AML-193 (cell line): Measurements from ENCODE around the gene PROS1.

ENCODE experiments used
- DNase-seq, 2 experiments: peaks; one replicate each; lab custom pipeline; 2025; lab: John Stamatoyannopoulos, UW

Gene PROS1

GRCh38 chr3:93973131-93974126 is at the start of gene PROS1:
TSS of gene PROS1 (minus strand) at chr3:93973896. CDS start at chr3:93973749, 147 bp downstream.
- DNase-seq = peak; percentile 81 to 86

DNA sequence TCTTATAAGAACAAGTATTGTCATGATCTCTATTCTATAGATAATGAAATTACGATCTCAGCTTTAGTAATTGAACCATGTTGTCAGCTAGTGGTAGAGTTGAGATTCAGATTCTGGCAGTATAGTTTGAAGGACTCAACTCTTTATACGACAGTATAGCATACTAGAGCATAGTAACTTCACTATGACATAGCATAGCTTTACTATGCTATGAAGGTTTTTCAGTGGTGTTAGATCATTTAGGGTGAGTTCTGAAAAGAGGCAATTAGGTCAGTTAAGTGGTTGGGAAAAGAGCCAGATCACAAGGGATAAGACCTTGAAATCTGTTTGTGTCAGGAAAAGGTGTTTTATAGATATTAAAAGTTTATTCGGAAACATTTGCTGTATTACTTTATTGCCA is 46.6 kb upstream of the PROS1 start:
- no peak for DNase-seq

DNA sequence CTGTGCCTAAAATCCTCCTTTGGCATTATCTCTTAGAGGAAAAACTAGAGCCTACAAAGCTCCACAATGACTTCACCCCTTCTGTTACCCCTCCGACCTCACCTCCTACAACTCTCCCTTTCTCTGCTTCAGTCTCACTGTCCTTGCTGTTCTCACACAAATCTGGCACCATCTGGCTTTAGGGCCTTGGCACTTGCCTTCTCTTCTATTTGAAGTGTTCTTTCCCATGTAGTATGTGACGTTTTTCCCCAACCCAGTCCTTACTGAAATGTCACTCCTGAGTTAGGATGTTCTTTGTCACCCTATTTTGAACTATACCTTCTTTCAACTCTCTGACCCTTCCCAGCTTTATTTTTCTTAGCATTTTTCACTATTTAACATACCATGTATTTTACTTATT is 46.0 kb upstream of the PROS1 start:
- no peak for DNase-seq

DNA sequence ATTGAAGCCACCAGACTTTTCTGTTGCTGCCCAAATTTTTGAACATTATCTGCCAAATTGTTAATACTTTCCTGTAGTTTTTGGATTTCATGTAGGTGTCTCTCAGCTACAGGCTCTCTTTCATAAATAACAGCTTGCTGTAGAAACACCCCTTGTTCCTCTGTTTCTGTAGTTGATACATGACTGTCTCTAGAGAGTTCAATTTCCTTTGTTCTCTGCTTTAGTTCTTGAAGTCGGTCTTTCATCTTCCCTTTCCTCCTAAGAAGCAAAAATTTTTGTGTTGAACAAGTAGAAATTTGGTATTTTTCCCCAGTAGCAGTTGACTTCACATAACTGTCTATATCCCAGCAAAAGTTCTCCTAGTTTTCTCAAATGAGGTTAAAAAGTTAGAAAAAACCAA is 41.3 kb upstream of the PROS1 start:
- DNase-seq = no peak

DNA sequence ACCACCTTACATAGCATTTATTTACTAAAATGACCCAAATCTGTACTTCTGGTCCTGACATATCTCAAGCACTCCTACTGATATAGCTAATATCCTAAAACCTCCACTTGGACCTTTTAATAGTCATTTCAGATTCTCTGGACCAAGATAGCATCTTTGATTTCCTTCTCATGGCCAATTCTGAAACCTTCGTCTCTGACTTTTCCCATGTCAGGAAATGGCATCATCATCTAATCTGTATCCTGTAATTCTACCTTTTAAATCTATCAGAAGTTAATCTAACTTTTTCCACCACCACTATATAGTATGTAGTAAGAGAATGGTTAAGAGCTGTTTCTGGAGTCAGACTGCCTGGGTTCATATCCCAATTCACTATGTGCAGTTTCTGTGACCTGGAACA is 38.5 kb upstream of the PROS1 start:
- no peak for DNase-seq

GRCh38 chr3:94011233-94011711 is 37.6 kb upstream of the PROS1 start:
- peak; percentile 24 to 36 for DNase-seq

GRCh38 chr3:94009608-94010007 is 35.9 kb upstream of the PROS1 start:
- no peak for DNase-seq

DNA sequence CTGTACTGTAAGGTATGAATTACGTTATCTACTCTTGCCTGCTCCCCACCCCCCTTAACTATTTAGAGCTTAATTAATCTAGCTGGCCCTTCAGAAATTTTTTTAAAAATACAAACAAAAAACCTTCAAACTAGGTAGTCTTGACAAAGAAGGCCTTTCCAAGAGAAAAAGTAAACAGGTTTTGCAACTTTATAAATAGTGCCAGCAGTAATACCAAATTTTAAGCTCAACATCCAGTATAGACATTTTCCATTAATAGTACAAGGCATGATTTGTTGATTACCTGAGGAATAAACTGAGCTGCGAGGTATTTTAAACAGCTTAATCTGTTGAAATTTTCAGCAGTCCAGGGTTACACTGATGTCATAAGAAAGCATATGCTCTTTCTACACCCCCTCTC is 34.6 kb upstream of the PROS1 start:
- DNase-seq = no peak

DNA sequence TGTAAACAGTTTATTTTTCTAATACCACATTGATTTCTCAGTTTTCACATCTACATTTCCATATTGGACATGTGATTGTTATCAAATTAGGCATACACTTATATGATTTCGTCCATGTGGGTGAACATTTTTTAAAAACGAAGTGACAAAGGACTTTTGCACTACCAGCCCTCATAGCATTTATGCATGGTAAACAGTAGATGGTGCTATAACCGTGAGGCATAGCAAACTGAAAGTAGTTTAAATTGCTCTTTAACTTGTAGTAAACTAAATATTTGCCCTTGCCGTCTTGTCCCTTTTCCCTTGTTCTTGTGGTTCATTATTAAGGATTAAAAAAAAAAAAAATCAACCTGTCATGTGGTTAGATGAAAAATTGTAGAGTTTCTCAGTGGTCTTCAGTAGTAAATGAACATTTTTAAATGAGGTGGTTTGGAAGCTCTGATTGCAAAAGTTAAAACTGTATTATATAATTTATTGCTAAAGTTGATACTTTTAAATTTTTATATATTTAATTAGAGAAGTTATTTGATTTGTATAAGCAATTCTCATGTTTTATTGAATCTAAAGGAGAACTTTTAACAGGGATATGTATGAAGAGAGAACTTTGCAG is 30.7 kb upstream of the PROS1 start:
- DNase-seq = peak; percentile 76 to 83

DNA sequence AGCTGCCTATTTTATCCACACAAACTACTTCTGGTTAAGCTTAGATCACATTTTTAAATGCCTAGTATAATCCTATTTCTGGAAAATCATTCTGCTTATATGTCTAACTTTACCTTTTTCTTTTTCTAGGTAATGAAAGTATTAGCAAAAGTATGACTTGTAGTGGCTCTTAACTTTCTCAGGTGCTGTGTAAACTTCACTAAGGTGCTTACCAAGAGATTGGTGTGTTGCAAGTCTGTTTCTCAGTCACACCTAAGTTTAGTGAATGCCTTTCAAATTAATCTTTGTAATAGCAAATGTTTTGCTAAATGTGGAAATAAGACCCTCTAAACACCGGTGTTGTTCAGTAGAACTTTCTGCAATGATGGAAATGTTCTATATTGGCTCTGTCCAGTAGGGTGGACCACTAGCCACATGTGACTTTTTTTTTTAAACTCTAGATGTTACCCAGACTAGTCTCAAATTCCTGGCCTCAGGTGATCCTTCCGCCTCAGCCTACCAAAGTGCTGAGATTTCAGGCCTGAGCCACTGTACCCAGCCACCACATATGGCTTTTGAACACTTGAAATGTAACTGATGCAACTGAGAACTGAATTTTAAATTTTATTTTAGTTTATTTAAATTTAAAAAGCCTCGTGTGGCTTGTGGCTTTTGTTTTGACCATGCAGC is 28.3 kb upstream of the PROS1 start:
- no peak for DNase-seq

GRCh38 chr3:94001191-94001590 is 27.5 kb upstream of the PROS1 start:
- DNase-seq = no peak

DNA sequence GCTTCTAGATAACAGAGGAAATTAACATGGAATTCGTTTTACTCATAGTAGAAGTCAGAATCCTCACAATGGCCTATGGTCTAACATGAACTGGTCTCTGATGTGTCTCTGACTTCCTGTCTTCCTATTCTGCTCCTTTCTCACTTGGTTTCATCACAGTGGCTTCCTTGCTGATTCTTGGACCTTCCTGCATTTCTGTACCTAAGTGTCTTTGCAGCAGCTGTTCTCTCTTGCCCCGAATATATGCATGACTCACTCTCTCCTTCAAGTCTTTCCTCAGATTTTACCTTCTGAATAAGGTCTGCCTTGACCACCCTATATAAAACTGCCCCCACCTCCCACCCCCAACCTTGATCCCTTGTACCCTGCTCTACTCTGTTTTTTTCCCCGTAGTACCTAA is 20.4 kb upstream of the PROS1 start:
- DNase-seq = peak in 1 of 2 experiments; percentile 28

DNA sequence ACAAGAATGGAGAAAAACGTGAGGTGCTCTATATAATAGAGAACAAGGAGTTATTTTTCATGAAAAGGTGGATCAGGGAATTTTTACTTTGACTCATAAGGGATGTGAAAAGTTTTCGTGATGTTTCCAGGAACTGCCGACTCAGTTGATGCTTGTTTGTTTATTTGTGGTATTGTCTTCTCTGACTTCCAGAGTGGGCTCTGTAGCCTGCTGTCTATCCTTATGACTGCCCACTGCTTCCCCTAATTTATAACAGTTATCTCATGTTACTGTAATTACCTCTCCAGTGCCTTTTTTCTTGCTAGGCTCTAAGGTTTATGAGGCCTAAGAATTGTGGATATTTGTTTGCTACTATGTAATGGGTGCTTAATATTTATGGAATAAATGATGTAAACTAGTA is 18.5 kb upstream of the PROS1 start:
- no peak for DNase-seq

DNA sequence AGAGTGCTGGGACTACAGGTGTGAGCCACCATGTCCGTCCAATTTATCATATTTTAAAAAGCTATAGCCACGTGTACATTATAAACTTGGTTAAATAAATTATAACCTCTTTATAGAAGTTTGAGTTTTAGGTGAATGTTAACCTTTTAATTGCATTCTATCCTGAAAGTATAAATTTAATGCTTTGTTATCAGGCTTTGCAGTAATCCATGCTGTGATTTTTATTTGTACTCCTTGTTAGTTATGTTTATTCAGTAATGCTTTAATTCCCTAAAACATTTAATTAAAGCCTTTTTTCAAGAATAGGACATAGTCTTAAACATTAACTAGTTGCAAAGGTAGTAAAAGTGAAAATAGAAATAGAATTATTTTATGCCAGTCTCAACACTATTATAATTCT is 17.9 kb upstream of the PROS1 start:
- no peak for DNase-seq

- DNase-seq = no peak
Measured at GRCh38 chr3:93989241-93989640, 15.5 kb upstream of the PROS1 start.

DNA sequence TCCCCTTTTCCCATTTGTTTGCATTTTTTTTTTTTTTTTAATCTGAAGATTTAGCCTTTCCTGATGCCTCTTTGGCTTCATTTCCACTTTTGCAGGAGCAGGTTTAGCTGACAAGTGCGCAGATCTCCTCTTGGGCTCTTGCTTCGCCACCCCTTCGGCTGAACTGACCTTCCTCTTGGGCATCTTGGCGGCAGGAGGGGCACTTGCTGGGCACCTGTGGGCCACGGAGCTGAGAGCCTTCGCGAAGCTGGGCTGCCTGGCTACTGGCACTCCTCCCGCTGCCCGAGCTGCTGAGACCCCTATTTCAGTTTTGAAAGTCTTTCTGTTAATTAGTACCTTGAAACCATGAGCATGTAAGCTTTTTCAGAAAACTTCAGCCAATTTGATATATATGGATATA is 15.1 kb upstream of the PROS1 start:
- no peak for DNase-seq

DNA sequence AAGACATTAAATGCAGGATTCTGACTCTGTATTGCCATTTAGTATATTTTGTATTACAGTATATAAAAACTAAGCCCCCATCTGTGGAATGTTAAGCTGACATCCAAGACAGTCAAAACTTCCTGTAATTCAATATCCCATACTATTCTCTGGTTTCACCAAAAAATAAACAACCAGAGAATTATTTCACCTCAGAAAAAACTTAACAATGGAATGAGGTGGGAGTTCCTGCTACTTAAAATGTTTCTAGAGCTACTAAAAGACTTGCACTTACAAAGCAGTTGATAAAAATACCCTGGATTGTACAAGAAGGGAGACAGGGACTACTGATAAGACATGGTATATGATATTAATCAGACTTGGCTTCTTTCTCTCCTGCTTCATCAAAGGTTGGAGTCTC is 14.6 kb upstream of the PROS1 start:
- no peak for DNase-seq

DNA sequence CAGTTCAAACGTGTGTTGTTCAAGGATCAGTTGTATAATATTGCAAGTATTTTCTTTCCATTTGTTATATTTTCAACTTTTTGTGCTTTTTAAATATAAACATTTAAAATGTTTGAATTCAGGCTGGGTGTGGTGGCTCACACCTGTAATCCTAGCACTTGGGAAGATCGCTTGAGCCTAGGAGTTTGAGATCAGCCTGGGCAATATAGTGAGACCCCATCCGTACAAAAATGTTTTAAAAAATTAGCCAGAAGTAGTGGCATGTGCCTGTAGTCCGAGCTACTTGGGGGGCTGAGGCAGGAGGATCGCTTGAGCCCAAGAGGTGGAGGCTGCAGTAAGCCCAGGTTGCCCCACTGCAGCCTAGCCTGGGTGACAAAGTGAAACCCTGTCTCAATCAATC is 10.9 kb upstream of the PROS1 start:
- no peak for DNase-seq

- DNase-seq = no peak
Measured at GRCh38 chr3:93983408-93983807, 9.7 kb upstream of the PROS1 start.

DNA sequence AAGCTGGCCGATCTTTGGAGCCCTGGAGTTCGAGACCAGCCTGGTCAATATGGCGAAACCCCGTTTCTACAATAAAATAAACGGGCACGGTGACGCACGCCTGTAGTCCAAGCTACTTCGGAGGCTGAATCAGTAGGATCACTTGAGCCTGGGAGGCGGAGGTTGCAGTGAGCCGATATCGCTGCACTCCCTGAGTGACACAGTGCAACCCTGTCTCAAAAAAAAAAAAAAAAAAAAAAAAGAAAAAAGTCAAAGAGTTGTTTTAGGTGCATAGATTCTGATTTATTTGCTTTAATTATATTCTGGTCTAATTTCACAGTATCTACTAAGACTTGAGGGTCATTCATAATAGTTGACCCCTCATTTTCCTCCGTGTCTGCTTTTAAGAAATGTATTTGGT is 8.0 kb upstream of the PROS1 start:
- no peak for DNase-seq

DNA sequence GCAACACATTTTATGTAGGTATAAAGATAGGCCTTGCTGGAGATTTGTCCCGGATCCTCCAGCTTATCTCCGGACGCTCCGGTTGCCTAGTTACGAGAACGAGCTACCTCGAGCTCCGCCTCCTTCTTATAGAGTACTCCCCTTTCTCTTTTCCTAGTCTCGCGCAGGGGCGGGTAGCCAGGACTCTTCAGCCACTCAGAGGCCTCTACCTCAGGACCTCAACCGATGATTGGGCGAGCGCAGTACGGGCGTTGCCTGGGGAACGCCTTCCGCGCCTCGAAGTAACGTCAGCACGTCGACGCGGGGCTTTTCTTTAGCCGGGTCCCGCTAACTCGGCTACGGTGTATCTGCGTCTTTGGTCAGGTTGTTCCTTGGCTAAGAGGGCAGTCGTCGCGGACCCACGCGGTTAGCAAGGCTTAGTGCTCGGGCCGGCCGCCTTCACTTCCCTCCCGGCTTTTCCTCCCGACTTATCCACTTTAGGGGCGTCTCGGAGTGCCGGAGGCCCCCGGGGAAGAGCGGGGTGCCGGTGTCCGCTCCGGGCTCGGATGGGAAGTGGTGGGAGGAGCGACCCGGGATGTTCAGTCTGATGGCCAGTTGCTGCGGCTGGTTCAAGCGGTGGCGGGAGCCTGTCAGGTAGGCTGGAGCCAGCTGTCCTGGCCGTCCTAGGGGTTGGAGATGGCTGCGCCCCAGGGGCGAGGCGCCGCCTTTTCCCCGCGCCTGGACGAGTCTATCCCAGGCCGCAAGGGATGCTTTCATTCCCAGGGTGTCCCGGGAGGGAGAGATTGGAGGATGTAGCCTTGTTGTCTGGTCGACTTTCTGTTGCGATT is 6.4 kb upstream of the PROS1 start, which contains the start of gene ARL13B:
Gene ARL13B, plus strand, starts transcription at position 306 of the 827 bp plus-strand sequence. Its CDS starts 269 bp downstream, at position 575.
- DNase-seq = peak; percentile 100

- peak in 1 of 2 experiments; percentile 52 for DNase-seq
Measured at GRCh38 chr3:93969997-93970396, 3.7 kb downstream of the PROS1 start.
